PC-3 (cell line): ENCODE data around the gene GALNS. TPM values are rescaled to one million over a fixed set of nuclear protein-coding genes. Genes with fewer than 3 reads are reported as not detected.
A peak's percentile ranks its signal among the peaks of the same experiment; 100 is the strongest.

Experiments
- ATAC-seq: fragments of 200-7000 bp; cut with Tn5 transposase; 2 replicates; pipeline ENCODE4 v1.9.1; 2020; ENCODE audit warnings: mild to moderate bottlenecking, moderate library complexity
- BruUV-seq: library from RNA; stranded (reverse); fragments of 400-500 nt; replicated peaks from 2 replicates; lab custom pipeline; 2021; lab: Mats Ljungman, UMichigan
- CTCF ChIA-PET: fragments of 300-600 bp; sonication (Branson Sonifier 250); formaldehyde crosslinking; loops from one replicate; lab custom pipeline; 2022; ENCODE audit warnings: antibody characterized with exemption; lab: Charles Lee
- POLR2A ChIA-PET: fragments of 300-600 bp; sonication (Branson Sonifier 250); formaldehyde crosslinking; loops from one replicate; lab custom pipeline; 2022; ENCODE audit warnings: antibody characterized with exemption; ENCODE audit not compliant: unreplicated experiment; lab: Charles Lee
- DNase-seq: peaks from one replicate; pipeline ENCODE4 v3.0.0-alpha.2; 2015
- H2AFZ ChIP-seq: fragments of 300-600 bp; sonication (generic); 2 replicates; pipeline ENCODE4 v1.6.0; 2016; ENCODE audit warnings: antibody characterized with exemption, low read length
- H3F3A ChIP-seq: fragments of 300-600 bp; sonication (generic); one replicate; pipeline ENCODE4 v1.6.0; 2017; ENCODE audit warnings: antibody characterized with exemption, low read length, control low read depth, mild to moderate bottlenecking; ENCODE audit not compliant: unreplicated experiment
- H3K27ac ChIP-seq: fragments of 300-600 bp; sonication (generic); 2 replicates; pipeline ENCODE4 v1.5.1; 2016; ENCODE audit warnings: mild to moderate bottlenecking, low read length
- H3K27me3 ChIP-seq: fragments of 300-600 bp; sonication (generic); 2 replicates; pipeline ENCODE4 v1.6.1; 2016; ENCODE audit warnings: low read length, mixed read lengths
- H3K36me3 ChIP-seq: fragments of 300-600 bp; sonication (generic); 2 replicates; pipeline ENCODE4 v1.6.1; 2016; ENCODE audit warnings: low read depth, mixed run types, low read length, mixed read lengths
- H3K4me1 ChIP-seq: fragments of 300-600 bp; sonication (generic); 2 replicates; pipeline ENCODE4 v1.5.1; 2016; ENCODE audit warnings: low read length; ENCODE audit not compliant: insufficient read depth
- H3K4me2 ChIP-seq: fragments of 300-600 bp; sonication (generic); 2 replicates; pipeline ENCODE4 v1.6.0; 2016; ENCODE audit warnings: low read length
- H3K4me3 ChIP-seq: fragments of 300-600 bp; sonication (generic); 2 replicates; pipeline ENCODE4 v1.5.1; 2016; ENCODE audit warnings: mild to moderate bottlenecking, low read length, mixed read lengths
- H3K79me2 ChIP-seq: fragments of 300-600 bp; sonication (generic); 2 replicates; pipeline ENCODE4 v1.6.1; 2017; ENCODE audit warnings: low read length, mixed read lengths
- H3K9ac ChIP-seq: fragments of 300-600 bp; sonication (generic); 2 replicates; pipeline ENCODE4 v1.6.0; 2016; ENCODE audit warnings: mild to moderate bottlenecking, low read length
- H3K9me2 ChIP-seq: fragments of 300-600 bp; sonication (generic); replicated peaks from 2 replicates; pipeline ENCODE4 v1.6.1; 2016; ENCODE audit warnings: mixed run types, low read length, mixed read lengths
- H3K9me3 ChIP-seq: fragments of 300-600 bp; sonication (generic); 2 replicates; pipeline ENCODE4 v1.6.1; 2016; ENCODE audit warnings: low read length, mixed read lengths
- H4K20me1 ChIP-seq: fragments of 300-600 bp; sonication (generic); 2 replicates; pipeline ENCODE4 v1.6.1; 2016; ENCODE audit warnings: low read length, mixed read lengths
- CTCF ChIP-seq: fragments of 300-600 bp; sonication (generic); conservative IDR thresholded peaks from 2 replicates; pipeline ENCODE4 v1.5.1; 2017; ENCODE audit warnings: antibody characterized with exemption, low read depth, mild to moderate bottlenecking, low read length
- EZH2 ChIP-seq: fragments of 300-600 bp; sonication (generic); IDR thresholded peaks from one replicate; pipeline ENCODE4 v1.6.1; 2017; ENCODE audit warnings: antibody characterized with exemption, mild to moderate bottlenecking, low read length; ENCODE audit not compliant: unreplicated experiment
- EZH2phosphoT487 ChIP-seq: fragments of 300-600 bp; sonication (generic); IDR thresholded peaks from 2 replicates; pipeline ENCODE4 v1.6.1; 2018; ENCODE audit warnings: mild to moderate bottlenecking, antibody characterized with exemption, low read length, borderline replicate concordance
- intact Hi-C: fragments of 100-400 bp; cut with micrococcal nuclease; formaldehyde crosslinking; loops from 2 replicates; pipeline ENCODE4 v1.9.0; 2023
- total RNA-seq: library from RNA; depleted of rRNA; stranded (reverse); fragments of >200 nt; gene quantifications from 2 replicates; pipeline ENCODE4 v1.2.3, GENCODE V29; 2014

GALNS gene
- total RNA-seq, 1 experiment from 2014 or later: 18.3 TPM

- H3K4me1 ChIP-seq: no peaks in the 10 kb centered on the region
- intact Hi-C loops: no loop called here
Measured at GRCh38 chr16:88833086-88833485, 23.7 kb downstream of the GALNS start.

GRCh38 chr16:88831838-88832237, 24.9 kb downstream of the GALNS start:
- Histone ChIP-seq H3K27me3 (no peaks in the 10 kb centered on the region), H3K36me3 (no peaks in the 10 kb centered on the region), H3K9me2 (no peaks in the 10 kb centered on the region), H3K4me3 (no peak overlapping the region), H3F3A (no peaks in the 10 kb centered on the region), H3K9ac (no peak overlapping the region), H2AFZ (no peak overlapping the region), H4K20me1 (no peaks in the 10 kb centered on the region), H3K4me2 (no peak overlapping the region), H3K9me3 (no peaks in the 10 kb centered on the region), H3K4me1 (no peaks in the 10 kb centered on the region), H3K27ac (no peak overlapping the region), H3K79me2 (no peaks in the 10 kb centered on the region)
- ATAC-seq (peak; percentile 75), DNase-seq (no peak)
- ChIA-PET CTCF (no interaction called here), POLR2A (no interaction called here)
- no peak for TF ChIP-seq CTCF
- TF ChIP-seq EZH2phosphoT487: no peak
- TF ChIP-seq EZH2: no peak
- intact Hi-C loops: no loop called here
- no TSS peak for BruUV-seq

More at GRCh38 chr16:88833086-88833485, 23.7 kb downstream of the GALNS start:
- POLR2A ChIA-PET: no interaction called here
- no peak overlapping the region for H3K9ac ChIP-seq
- no peak overlapping the region for H3K4me2 ChIP-seq
- no peak overlapping the region for H3K27ac ChIP-seq
- H3K27me3 ChIP-seq: no peaks in the 10 kb centered on the region
- H2AFZ ChIP-seq: no peak overlapping the region
- H3K36me3 ChIP-seq: no peaks in the 10 kb centered on the region
- no TSS peak for BruUV-seq
- H3F3A ChIP-seq: no peaks in the 10 kb centered on the region
- no peaks in the 10 kb centered on the region for H3K79me2 ChIP-seq
- TF ChIP-seq CTCF: no peak
- H3K9me2 ChIP-seq: no peaks in the 10 kb centered on the region
- H4K20me1 ChIP-seq: no peaks in the 10 kb centered on the region
- DNase-seq: no peak
- ATAC-seq: no peak
- no peaks in the 10 kb centered on the region for H3K9me3 ChIP-seq
- CTCF ChIA-PET: no interaction called here
- H3K4me3 ChIP-seq: no peak overlapping the region

- no peaks in the 10 kb centered on the region for H3K9me2 ChIP-seq
- no TSS peak for BruUV-seq
- H3K27me3 ChIP-seq: no peaks in the 10 kb centered on the region
- CTCF ChIA-PET: no interaction called here
- H3K79me2 ChIP-seq: no peaks in the 10 kb centered on the region
- POLR2A ChIA-PET: no interaction called here
- H3K27ac ChIP-seq: no peak overlapping the region
- H2AFZ ChIP-seq: no peak overlapping the region
- no peak overlapping the region for H3K4me3 ChIP-seq
- TF ChIP-seq EZH2 (no peak), CTCF (no peak), EZH2phosphoT487 (no peak)
- H3K36me3 ChIP-seq: no peaks in the 10 kb centered on the region
- H3K4me1 ChIP-seq: no peaks in the 10 kb centered on the region
- no peak for ATAC-seq
- intact Hi-C loops: no loop called here
- no peaks in the 10 kb centered on the region for H3F3A ChIP-seq
- H3K4me2 ChIP-seq: no peak overlapping the region
- H3K9ac ChIP-seq: no peak overlapping the region
- H3K9me3 ChIP-seq: no peaks in the 10 kb centered on the region
- no peak for DNase-seq
- no peaks in the 10 kb centered on the region for H4K20me1 ChIP-seq
Measured at GRCh38 chr16:88830783-88831182, 26.0 kb downstream of the GALNS start.
